Measurements from ENCODE around the gene NOTCH1.

DNA sequence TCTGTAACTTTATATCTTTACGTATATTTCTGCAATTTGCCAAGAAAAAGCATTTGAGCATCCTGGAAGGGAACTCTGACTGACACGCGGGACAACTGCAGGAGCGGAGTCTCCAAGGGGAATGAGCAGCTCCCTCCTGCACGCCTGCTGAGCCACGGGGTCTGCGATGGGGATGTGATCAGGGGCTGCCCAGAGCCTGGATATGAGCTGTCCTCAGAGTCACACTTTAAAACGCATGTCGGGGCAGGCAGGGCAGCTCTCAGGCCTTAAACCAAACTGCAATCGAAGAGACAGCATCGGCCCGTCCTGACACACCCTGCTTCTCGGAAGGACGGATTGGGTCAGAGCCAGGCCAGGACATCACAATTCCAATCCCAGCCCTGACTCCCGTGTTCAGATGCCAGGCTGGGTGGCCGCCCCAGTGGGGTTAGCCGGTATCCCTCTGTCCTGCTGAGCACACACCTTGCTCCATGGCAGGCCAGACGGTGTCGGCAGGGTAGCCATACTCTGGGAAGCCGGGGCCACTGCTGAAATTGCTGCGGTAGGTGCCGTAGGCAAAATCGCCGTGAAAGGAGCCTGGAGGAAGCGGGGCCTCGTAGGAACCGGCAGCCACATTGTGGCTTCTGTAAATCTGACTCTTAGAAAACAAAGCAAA, 80.2 kb downstream of the NOTCH1 start:
- TF ChIP-seq, protein P1, sequence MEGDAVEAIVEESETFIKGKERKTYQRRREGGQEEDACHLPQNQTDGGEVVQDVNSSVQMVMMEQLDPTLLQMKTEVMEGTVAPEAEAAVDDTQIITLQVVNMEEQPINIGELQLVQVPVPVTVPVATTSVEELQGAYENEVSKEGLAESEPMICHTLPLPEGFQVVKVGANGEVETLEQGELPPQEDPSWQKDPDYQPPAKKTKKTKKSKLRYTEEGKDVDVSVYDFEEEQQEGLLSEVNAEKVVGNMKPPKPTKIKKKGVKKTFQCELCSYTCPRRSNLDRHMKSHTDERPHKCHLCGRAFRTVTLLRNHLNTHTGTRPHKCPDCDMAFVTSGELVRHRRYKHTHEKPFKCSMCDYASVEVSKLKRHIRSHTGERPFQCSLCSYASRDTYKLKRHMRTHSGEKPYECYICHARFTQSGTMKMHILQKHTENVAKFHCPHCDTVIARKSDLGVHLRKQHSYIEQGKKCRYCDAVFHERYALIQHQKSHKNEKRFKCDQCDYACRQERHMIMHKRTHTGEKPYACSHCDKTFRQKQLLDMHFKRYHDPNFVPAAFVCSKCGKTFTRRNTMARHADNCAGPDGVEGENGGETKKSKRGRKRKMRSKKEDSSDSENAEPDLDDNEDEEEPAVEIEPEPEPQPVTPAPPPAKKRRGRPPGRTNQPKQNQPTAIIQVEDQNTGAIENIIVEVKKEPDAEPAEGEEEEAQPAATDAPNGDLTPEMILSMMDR (IDR thresholded peaks at IDR 0.05; ENCODE audit: insufficient read depth, low read depth, low read length) = no peak
- no peak for TF ChIP-seq EZH2 (IDR thresholded peaks at IDR 0.05; ENCODE audit: insufficient read depth, low read length)
